IMR-90 (cell line): ENCODE results near the gene RAPGEF2. TPM values are rescaled to one million over a fixed set of nuclear protein-coding genes. Genes with fewer than 3 reads are reported as not detected.

ENCODE experiments used
- ATAC-seq: fragments of 200-7000 bp; cut with Tn5 transposase; 2 replicates; pipeline ENCODE4 v1.9.1; 2020; ENCODE audit warnings: low read depth, mild to moderate bottlenecking, moderate library complexity
- BruUV-seq: library from RNA; stranded (reverse); fragments of 400-500 nt; replicated peaks from 2 replicates; lab custom pipeline; 2021; lab: Mats Ljungman, UMichigan
- CTCF ChIA-PET: fragments of 300-600 bp; formaldehyde crosslinking; extraction: SDS; loops from one replicate; lab custom pipeline; 2021; ENCODE audit warnings: antibody characterized with exemption; lab: Yijun Ruan, JAX
- POLR2A ChIA-PET: fragments of 300-600 bp; sonication (Branson Sonifier 250); formaldehyde crosslinking; loops from one replicate; lab custom pipeline; 2022; ENCODE audit warnings: antibody characterized with exemption; ENCODE audit not compliant: unreplicated experiment; lab: Charles Lee
- DNase-seq: peaks from one replicate; pipeline ENCODE4 v3.0.0; 2013
- H2AFZ ChIP-seq: replicated peaks from 2 replicates; pipeline ENCODE3; 2013; ENCODE audit warnings: low read length, mild to moderate bottlenecking; ENCODE audit not compliant: poor library complexity
- H2AK5ac ChIP-seq: 2 replicates; pipeline ENCODE4 v1.6.1; 2013; ENCODE audit warnings: low read depth, low read length, inconsistent platforms
- H2AK9ac ChIP-seq: replicated peaks from 2 replicates; pipeline ENCODE3; 2013; ENCODE audit warnings: mild to moderate bottlenecking, low read depth, low read length, moderate library complexity; ENCODE audit not compliant: poor library complexity
- H2BK120ac ChIP-seq: 2 replicates; pipeline ENCODE4 v1.6.1; 2013; ENCODE audit warnings: low read depth, low read length, inconsistent platforms
- H2BK15ac ChIP-seq: 3 replicates; pipeline ENCODE4 v1.6.1; 2013; ENCODE audit warnings: low read depth, low read length, inconsistent platforms
- H2BK20ac ChIP-seq: 2 replicates; pipeline ENCODE4 v1.6.1; 2013; ENCODE audit warnings: low read depth, mild to moderate bottlenecking, inconsistent platforms, low read length, moderate library complexity
- H2BK5ac ChIP-seq: 2 replicates; pipeline ENCODE4 v1.6.1; 2013; ENCODE audit warnings: mild to moderate bottlenecking, low read depth, low read length, inconsistent platforms; ENCODE audit not compliant: poor library complexity, severe bottlenecking
- H3K14ac ChIP-seq: replicated peaks from 2 replicates; pipeline ENCODE4 v1.6.1; 2013; ENCODE audit warnings: low read depth, low read length, inconsistent platforms
- H3K18ac ChIP-seq: 2 replicates; pipeline ENCODE4 v1.6.1; 2013; ENCODE audit warnings: low read depth, low read length, control low read depth
- H3K23ac ChIP-seq: 2 replicates; pipeline ENCODE4 v1.6.1; 2013; ENCODE audit warnings: low read depth, low read length, inconsistent platforms
- H3K27ac ChIP-seq: 2 replicates; pipeline ENCODE4 v1.5.1; 2013; ENCODE audit warnings: mild to moderate bottlenecking, control low read depth, low read length; ENCODE audit not compliant: insufficient read depth
- H3K27me3 ChIP-seq: 2 replicates; pipeline ENCODE4 v1.6.1; 2013; ENCODE audit warnings: low read length; ENCODE audit not compliant: control insufficient read depth, insufficient read depth
- H3K36me3 ChIP-seq: 2 replicates; pipeline ENCODE4 v1.6.1; 2013; ENCODE audit warnings: low read length, mixed read lengths; ENCODE audit not compliant: control insufficient read depth, insufficient read depth
- H3K4ac ChIP-seq: 2 replicates; pipeline ENCODE4 v1.6.1; 2013; ENCODE audit warnings: low read depth, low read length, inconsistent platforms
- H3K4me1 ChIP-seq: 2 replicates; pipeline ENCODE4 v1.6.1; 2013; ENCODE audit warnings: low read length, mixed read lengths; ENCODE audit not compliant: control insufficient read depth, insufficient read depth
- H3K4me2 ChIP-seq: 2 replicates; pipeline ENCODE4 v1.6.1; 2013; ENCODE audit warnings: low read depth, mild to moderate bottlenecking, control low read depth, low read length, moderate library complexity
- H3K4me3 ChIP-seq: 2 replicates; pipeline ENCODE4 v1.5.1; 2013; ENCODE audit warnings: low read depth, mild to moderate bottlenecking, control low read depth, low read length, moderate library complexity; ENCODE audit not compliant: insufficient read depth
- H3K56ac ChIP-seq: 2 replicates; pipeline ENCODE4 v1.6.1; 2013; ENCODE audit warnings: low read length, inconsistent platforms; ENCODE audit not compliant: insufficient read depth; ENCODE audit errors: extremely low read depth
- H3K79me1 ChIP-seq, 2 experiments: 2 replicates each; pipeline ENCODE4 v1.6.1; 2013; ENCODE audit warnings: low read length in 2 of 2, inconsistent platforms in 1 of 2, low read depth in 1 of 2
- H3K9ac ChIP-seq: 2 replicates; pipeline ENCODE4 v1.6.1; 2013; ENCODE audit warnings: low read depth, low read length, control low read depth
- H3K9me1 ChIP-seq: 2 replicates; pipeline ENCODE4 v1.6.1; 2013; ENCODE audit warnings: low read length, inconsistent platforms; ENCODE audit not compliant: insufficient read depth
- H3K9me3 ChIP-seq: 2 replicates; pipeline ENCODE4 v1.6.1; 2013; ENCODE audit warnings: low read length; ENCODE audit not compliant: control insufficient read depth, insufficient read depth
- H4K20me1 ChIP-seq: 2 replicates; pipeline ENCODE4 v1.6.1; 2013; ENCODE audit warnings: low read length, inconsistent platforms; ENCODE audit not compliant: insufficient read depth
- H4K5ac ChIP-seq: 2 replicates; pipeline ENCODE4 v1.6.1; 2013; ENCODE audit warnings: mild to moderate bottlenecking, low read depth, low read length, control low read depth
- H4K8ac ChIP-seq, 2 experiments: 2 replicates each; pipeline ENCODE4 v1.6.1; 2013; ENCODE audit warnings: low read depth in 2 of 2, low read length in 2 of 2, control low read depth in 1 of 2, inconsistent platforms in 1 of 2
- H4K91ac ChIP-seq: 2 replicates; pipeline ENCODE4 v1.6.1; 2013; ENCODE audit warnings: low read depth, low read length, inconsistent platforms; ENCODE audit not compliant: insufficient read depth
- BHLHE40 ChIP-seq: fragments of 150-350 bp; IDR thresholded peaks from 2 replicates; pipeline ENCODE4 v1.6.1; 2016; ENCODE audit warnings: mild to moderate bottlenecking, low read depth, low read length
- CEBPB ChIP-seq: IDR thresholded peaks from 2 replicates; pipeline ENCODE4 v1.6.1; 2012; ENCODE audit warnings: low read depth, low read length, improper control_type of control experiment
- CTCF ChIP-seq: conservative IDR thresholded peaks from 2 replicates; pipeline ENCODE4 v1.5.1; 2012; ENCODE audit warnings: mild to moderate bottlenecking, low read depth, low read length, improper control_type of control experiment
- ELK1 ChIP-seq: fragments of 150-350 bp; IDR thresholded peaks from 2 replicates; pipeline ENCODE4 v1.6.1; 2016; ENCODE audit warnings: low read depth, mild to moderate bottlenecking, low read length, moderate library complexity, borderline replicate concordance
- FOS ChIP-seq: fragments of 150-350 bp; IDR thresholded peaks from 2 replicates; pipeline ENCODE4 v1.6.1; 2016; ENCODE audit warnings: low read depth, low read length
- MXI1 ChIP-seq: IDR thresholded peaks from 2 replicates; pipeline ENCODE4 v1.6.1; 2012; ENCODE audit warnings: low read depth, mild to moderate bottlenecking, low read length, moderate library complexity, borderline replicate concordance
- POLR2A ChIP-seq: IDR thresholded peaks from 2 replicates; pipeline ENCODE4 v1.6.1; 2012; ENCODE audit warnings: mild to moderate bottlenecking, low read depth, low read length
- RAD21 ChIP-seq: IDR thresholded peaks from 2 replicates; pipeline ENCODE4 v1.6.1; 2012; ENCODE audit warnings: low read length, improper control_type of control experiment
- RFX5 ChIP-seq: IDR thresholded peaks from 2 replicates; pipeline ENCODE4 v1.8.0; 2012; ENCODE audit warnings: low read depth, mild to moderate bottlenecking, low read length, moderate library complexity
- SMC3 ChIP-seq: fragments of 150-350 bp; IDR thresholded peaks from 2 replicates; pipeline ENCODE4 v1.6.1; 2016; ENCODE audit warnings: low read depth, mild to moderate bottlenecking, antibody characterized with exemption, low read length, moderate library complexity
- USF2 ChIP-seq: fragments of 150-350 bp; IDR thresholded peaks from 2 replicates; pipeline ENCODE4 v1.6.1; 2017; ENCODE audit warnings: mild to moderate bottlenecking, antibody characterized with exemption, low read length, low read depth
- WGBS, 2 experiments: methylation state at CpG; one replicate each; pipeline versions ENCODE4 v1.1.5 to v1.1.7; 2013; ENCODE audit warnings: missing lambda C conversion rate in 2 of 2; ENCODE audit not compliant: insufficient read length in 1 of 2; ENCODE audit errors: extremely low coverage in 2 of 2; 5-methylcytosine and 5-hydroxymethylcytosine counted together
- dilution Hi-C: fragments of 300-500 bp; cut with HindIII; formaldehyde crosslinking; loops from one replicate; pipeline ENCODE4 v1.14.3; 2018; ENCODE audit warnings: low sequenced_read_pairs; ENCODE audit not compliant: unreplicated experiment
- in situ Hi-C: fragments of 300-500 bp; cut with MboI; formaldehyde crosslinking; loops from 3 replicates; pipeline ENCODE4 v1.14.3; 2019; ENCODE audit warnings: low sequenced_read_pairs, inconsistent platforms, mixed read lengths
- intact Hi-C: fragments of 100-400 bp; cut with micrococcal nuclease; formaldehyde crosslinking; loops from 2 replicates; pipeline ENCODE4 v1.10.0; 2022
- polyA plus RNA-seq, 3 experiments: library from polyadenylated mRNA; depleted of rRNA; stranded (reverse); fragments of >200 nt; gene quantifications; 2 replicates each; pipeline ENCODE4 v1.2.3, GENCODE V29; 2012; ENCODE audit warnings: low replicate concordance in 1 of 3
- total RNA-seq: library from RNA; depleted of rRNA; stranded (reverse); fragments of >200 nt; gene quantifications from 2 replicates; pipeline ENCODE4 v1.2.3, GENCODE V29; 2012

RAPGEF2 gene
- total and polyA plus RNA-seq, 2 of the 4 experiments (the other 2 are of a cell fraction) = 27.6 to 109 TPM

GRCh38 chr4:159221280-159221679 lies 118.4 kb downstream of the RAPGEF2 start:
- H3K36me3 ChIP-seq = no peaks in the 10 kb centered on the region
- intact Hi-C loops = no loop called here
- no peak overlapping the region for H2BK15ac ChIP-seq
- H4K91ac ChIP-seq = no peak overlapping the region
- no peak overlapping the region for H3K4me3 ChIP-seq
- no peak overlapping the region for H3K18ac ChIP-seq
- DNase-seq (no peak), ATAC-seq (no peak)
- H2AK5ac ChIP-seq = no peak overlapping the region
- H3K56ac ChIP-seq = no peak overlapping the region
- no peak overlapping the region for H3K9ac ChIP-seq
- WGBS, 2 experiments = no CpG with 5 or more reads among the region's 3 CpGs
- H3K9me3 ChIP-seq = no peaks in the 10 kb centered on the region
- H3K27ac ChIP-seq = no peak overlapping the region
- CTCF ChIA-PET = no interaction called here
- H2AFZ ChIP-seq = no peak overlapping the region
- no peak overlapping the region for H3K14ac ChIP-seq
- no peak overlapping the region for H4K5ac ChIP-seq
- no peak overlapping the region for H4K8ac ChIP-seq
- no peak overlapping the region for H2BK120ac ChIP-seq
- no peak overlapping the region for H2BK5ac ChIP-seq
- dilution Hi-C loops = no loop called here
- no peak overlapping the region for H3K4ac ChIP-seq
- no TSS peak for BruUV-seq
- H3K4me2 ChIP-seq = no peak overlapping the region
- no peaks in the 10 kb centered on the region; the same call in 1 of the 2 replicates for H3K4me1 ChIP-seq
- no peaks in the 10 kb centered on the region for H3K27me3 ChIP-seq
- no peak overlapping the region for H3K23ac ChIP-seq
- no peak overlapping the region for H2BK20ac ChIP-seq
- H3K9me1 ChIP-seq = no peaks in the 10 kb centered on the region
- H3K79me1 ChIP-seq = peaks cover 19 to 31% of the 10 kb centered on the region in 2 experiments
- in situ Hi-C loops = no loop called here
- TF ChIP-seq USF2 (no peak), BHLHE40 (no peak), SMC3 (no peak), CEBPB (no peak), FOS (no peak), RAD21 (no peak), MXI1 (no peak), POLR2A (no peak), CTCF (no peak), ELK1 (no peak), RFX5 (no peak)
- H4K20me1 ChIP-seq = no peaks in the 10 kb centered on the region
- no peak overlapping the region for H2AK9ac ChIP-seq
- POLR2A ChIA-PET = no interaction called here
